Fibroblast of pulmonary artery (primary cell): ENCODE data around the gene DPY19L1.
A peak's percentile ranks its signal among the peaks of the same experiment; 100 is the strongest.
"Not testable (repeated sequence)": the region's sequence is repeated elsewhere in the genome, so short reads cannot be mapped to it uniquely, and the experiment has no call there.

Source experiments
- DNase-seq: peaks from one replicate; pipeline ENCODE4 v3.0.0-alpha.2; 2010; ENCODE audit warnings: low read depth
- H3K4me3 ChIP-seq: replicated peaks from 2 replicates; pipeline ENCODE4 v1.5.1; 2011; ENCODE audit warnings: low read depth, mild to moderate bottlenecking, control low read depth, low read length, moderate library complexity
- TF ChIP-seq, protein P1 (sequence below): IDR thresholded peaks from 2 replicates; pipeline ENCODE4 v1.5.1; 2011; ENCODE audit warnings: mild to moderate bottlenecking, control low read depth, low read length, inconsistent platforms; ENCODE audit errors: missing control alignments

DPY19L1 gene

DNA sequence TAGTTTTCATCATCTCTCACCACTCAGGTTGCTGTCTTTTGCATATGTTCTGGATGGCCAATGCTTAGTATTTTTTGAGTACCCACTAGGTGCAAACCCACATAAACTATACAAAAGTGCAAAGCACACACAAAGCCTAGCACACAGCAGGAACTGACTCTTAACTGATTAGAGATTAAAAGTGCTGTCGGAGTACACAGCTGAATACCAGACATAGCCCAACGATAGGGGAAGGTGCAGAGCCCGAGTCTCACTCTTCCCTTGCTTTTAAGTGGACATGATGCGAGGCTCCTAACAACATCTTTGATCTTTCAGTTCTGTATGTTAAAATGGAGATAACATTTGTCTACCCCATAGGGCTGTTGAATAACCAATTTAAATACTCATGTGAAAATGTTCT is 90.8 kb downstream of the DPY19L1 start:
- TF ChIP-seq, protein P1, sequence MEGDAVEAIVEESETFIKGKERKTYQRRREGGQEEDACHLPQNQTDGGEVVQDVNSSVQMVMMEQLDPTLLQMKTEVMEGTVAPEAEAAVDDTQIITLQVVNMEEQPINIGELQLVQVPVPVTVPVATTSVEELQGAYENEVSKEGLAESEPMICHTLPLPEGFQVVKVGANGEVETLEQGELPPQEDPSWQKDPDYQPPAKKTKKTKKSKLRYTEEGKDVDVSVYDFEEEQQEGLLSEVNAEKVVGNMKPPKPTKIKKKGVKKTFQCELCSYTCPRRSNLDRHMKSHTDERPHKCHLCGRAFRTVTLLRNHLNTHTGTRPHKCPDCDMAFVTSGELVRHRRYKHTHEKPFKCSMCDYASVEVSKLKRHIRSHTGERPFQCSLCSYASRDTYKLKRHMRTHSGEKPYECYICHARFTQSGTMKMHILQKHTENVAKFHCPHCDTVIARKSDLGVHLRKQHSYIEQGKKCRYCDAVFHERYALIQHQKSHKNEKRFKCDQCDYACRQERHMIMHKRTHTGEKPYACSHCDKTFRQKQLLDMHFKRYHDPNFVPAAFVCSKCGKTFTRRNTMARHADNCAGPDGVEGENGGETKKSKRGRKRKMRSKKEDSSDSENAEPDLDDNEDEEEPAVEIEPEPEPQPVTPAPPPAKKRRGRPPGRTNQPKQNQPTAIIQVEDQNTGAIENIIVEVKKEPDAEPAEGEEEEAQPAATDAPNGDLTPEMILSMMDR = no peak
- no peak overlapping the region for H3K4me3 ChIP-seq
- no peak for DNase-seq

DNA sequence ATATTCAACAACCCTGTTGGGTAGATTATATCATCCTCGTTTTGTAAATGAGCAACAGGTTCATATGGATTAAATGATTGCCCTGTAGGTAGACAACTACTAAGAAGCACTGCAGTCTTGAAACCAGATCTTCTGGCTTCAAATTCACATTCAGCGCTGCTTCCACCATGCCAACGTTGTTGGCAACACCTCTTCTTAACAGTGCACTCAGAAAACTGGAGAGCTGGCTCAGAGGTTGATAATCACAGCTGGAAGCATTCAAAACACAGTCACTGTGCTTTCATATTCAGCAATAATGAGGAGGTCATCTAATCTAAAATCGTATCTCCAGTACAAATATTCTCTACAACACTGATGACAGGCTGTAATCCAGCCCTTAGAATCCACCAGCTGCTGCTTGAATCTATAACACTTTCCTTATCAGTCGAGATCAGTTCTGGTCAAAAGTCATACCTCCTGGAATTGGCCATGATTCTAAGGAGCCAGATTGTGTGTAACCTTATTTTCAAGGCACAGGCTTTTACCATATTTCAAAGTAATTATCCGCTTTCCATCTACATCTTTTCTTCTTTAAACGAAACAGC is 91.3 kb downstream of the DPY19L1 start:
- not testable (repeated sequence) for DNase-seq, H3K4me3 ChIP-seq

DNA sequence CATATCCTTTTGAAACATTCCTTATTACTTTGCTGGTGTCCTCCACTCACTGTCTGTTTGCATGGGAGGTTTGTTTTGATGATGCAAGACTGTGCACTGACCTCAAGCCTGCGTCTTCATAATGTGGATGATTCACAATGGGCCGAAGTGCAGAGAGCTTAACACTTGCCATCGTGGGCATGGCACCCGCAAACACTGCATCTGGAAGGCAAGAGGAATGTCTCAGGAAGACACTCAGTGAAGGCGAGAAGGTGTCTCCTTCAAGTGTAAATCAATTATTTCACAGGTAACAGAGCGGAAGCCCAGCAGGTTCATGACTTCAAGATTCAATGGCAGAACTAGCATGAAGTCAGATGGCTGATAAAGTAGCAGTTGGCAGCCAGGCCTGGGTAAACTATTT is 98.1 kb downstream of the DPY19L1 start:
- DNase-seq = peak; percentile 94
- TF ChIP-seq, protein P1 = no peak
- H3K4me3 ChIP-seq = no peak overlapping the region

DNA sequence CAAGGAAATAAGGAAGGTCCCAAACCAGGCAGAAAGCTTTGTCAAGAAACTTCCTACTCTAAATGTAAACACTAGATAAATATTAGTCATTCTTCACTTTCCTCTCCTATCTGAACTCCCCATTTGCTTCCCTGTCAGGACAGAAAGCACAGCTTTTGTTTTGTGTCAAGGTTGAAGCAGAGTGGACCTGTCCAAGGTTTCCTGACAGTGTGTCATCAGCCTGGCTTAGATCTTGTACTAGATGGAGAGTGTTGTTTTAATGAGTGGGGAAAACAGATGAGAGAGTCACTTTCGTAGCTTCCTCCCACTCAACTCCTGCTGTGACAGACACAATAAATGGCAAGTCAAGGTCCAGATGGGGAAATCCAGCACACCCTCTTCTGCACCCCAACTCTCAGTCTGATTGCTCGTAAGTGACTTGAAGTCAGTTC is 101.5 kb downstream of the DPY19L1 start:
- peak; percentile 16 for DNase-seq
- H3K4me3 ChIP-seq = not testable (repeated sequence)

DNA sequence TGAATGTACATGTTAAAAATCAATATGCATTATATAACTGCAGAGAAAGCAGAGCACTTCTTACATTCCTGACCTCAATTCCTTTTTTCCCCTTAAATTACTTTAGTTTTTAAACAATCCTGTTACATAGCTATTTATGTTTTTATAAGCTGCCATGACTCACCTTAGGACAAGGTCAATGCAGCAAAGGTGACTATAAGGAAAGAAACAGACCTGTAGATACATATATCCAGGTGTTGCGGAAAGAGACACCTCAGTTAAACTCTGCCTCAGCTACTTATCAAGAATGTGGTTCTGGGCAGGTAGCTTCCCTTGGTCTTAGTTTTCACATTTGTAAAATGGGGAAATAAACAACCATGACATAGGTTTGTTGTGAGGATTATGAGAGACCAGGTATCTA is 105.5 kb downstream of the DPY19L1 start:
- TF ChIP-seq, protein P1 = no peak
- DNase-seq = no peak
- H3K4me3 ChIP-seq = no peak overlapping the region

DNA sequence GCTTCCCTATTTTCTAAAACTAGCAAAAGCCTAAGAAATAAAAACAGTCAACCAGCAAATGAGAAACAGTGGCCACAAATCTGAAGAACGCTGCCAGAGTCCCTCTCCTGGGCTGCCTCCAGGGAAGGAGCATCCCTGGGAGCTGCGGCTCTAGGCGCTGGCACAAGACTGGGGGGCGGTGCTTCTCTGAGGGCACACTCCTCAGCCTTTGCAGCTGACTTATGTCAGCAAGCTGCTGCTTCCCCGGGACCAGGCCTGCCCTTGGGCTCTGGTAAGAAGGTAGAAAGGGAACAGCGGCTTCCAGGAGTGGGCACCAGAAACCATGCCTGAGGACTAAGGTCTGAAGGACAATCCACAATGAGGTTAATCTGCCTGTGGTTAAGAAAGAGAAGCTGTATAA is 107.5 kb downstream of the DPY19L1 start:
- H3K4me3 ChIP-seq, DNase-seq: not testable (repeated sequence)

DNA sequence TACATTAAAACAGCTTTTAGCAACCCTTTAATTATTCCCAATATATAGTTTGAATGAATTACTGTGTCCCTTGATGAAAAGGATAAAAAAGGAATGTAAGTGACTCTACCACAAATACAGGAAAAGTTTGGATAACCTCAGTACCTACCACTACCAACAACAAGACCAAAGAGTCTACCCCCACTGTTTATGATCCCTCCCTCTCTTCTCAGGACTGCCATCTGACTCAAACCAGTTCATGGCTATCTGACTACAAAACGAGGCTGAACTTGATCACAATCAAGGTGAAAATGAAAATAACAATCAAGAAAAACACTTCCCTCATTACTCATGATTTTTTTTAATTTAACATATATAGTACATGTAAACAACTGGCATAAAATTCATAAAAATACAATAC is 108.7 kb downstream of the DPY19L1 start:
- no peak for DNase-seq
- H3K4me3 ChIP-seq = no peak overlapping the region
- TF ChIP-seq, protein P1 = no peak

DNA sequence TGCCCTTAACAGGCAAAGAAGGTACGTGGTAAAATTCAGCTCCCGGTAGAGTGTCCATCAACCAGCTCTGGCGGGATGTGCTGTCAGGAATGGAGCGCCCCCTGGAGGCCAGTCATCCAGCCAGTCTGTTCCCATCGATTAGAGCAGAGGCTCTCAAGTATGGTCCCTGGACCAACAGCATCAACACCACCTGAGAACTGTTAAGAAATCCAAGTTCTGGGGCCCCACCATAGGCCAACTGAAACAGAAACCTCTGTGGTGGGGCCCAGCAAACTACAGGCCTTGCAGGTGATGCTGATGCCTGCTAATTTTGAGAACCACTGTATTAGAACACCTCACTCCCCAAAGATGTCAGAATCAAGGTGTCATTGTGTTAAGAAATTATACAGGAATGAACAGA is 109.2 kb downstream of the DPY19L1 start:
- peak; percentile 15 for DNase-seq
- TF ChIP-seq, protein P1 = peak; percentile 41
- H3K4me3 ChIP-seq = no peak overlapping the region

DNA sequence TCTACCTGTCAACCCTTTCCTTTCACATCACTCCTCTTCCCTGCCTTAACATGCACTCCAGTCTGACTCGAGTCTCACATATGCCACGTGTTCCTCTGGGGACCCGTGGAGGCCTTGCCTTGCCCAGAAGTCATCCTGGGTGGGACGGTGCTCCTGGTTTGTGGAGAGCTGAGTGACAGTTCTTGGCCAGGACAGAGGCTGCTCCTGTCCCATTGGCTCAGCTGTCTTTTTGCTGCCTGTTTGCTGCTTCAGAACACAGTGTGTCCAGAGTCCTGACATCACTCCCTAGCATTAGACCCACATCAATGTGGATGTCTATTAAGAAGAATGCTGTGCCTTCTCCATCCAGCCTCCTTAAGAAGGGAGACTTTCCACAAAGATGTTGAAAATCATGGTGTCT is 116.8 kb downstream of the DPY19L1 start:
- not testable (repeated sequence) for H3K4me3 ChIP-seq, DNase-seq

DNA sequence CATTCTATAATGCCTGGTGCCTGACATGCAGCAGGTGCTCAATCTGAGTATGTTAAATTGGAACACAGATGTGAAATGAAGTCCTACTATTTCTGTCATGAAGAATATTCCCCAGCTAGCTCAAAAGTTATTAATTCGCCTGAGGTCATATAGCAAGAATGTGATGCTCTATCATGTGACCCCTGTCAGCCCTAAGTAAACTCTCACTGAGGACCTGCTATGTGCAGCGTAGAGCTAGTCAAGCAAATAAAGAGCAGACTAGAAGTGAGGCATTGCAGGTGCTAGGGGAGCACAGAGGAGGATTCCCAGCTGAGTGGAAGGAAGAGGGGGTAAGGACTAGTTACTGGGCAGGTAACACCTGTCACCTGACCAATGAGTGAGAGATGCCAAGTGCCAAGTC is 118.2 kb downstream of the DPY19L1 start:
- not testable (repeated sequence) for H3K4me3 ChIP-seq, DNase-seq

DNA sequence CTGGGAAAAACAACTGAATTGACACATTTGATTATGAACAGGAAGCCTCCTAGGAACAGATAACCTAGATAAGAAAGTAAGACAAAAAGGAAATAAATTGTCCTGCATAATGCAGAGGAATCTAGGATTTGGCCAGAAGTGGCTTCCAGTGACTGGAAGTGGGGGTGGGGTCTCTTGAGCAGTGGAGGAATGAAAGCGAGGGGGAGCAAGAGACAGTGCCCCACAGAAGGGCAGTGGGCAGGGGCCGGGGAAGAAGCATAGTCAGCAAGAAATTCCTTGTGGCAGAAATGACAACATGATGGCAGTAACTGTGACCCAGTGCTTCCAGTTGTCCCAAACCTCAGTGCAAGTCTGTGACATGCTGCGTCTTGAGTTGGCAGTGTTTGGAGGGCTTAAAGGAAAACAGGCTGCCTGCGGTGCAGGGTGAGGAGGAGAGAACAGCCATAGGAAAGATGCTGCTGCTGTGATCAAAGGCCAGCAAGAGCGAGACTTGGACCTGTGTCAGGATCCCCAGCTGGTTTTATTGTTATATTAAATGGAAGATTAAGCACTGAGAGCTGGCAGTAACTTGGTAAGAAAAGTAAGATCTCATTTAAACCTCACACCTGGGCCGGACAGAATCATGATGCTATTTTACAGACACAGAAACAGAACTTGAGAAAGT is 119.0 kb downstream of the DPY19L1 start:
- DNase-seq, H3K4me3 ChIP-seq: not testable (repeated sequence)

DNA sequence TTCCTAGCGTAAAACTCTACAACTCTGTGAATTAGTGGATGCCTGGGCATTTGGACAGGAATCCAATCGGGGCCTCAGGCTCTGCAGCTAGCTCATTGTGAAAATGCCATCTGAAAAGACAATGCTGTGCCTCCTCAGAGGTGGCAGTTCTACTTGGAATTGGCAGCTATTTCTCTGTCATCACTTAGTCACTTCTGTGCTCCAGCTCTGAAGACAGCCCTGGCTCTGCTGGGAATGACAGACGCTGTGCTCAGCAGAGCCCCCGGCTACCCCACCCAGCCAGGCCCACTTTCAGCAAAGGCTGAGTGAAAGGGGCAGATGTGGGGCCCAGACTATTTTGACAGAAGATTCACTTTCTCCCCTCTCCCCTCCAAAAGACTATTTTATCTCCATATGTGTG is 119.8 kb downstream of the DPY19L1 start:
- DNase-seq, H3K4me3 ChIP-seq: not testable (repeated sequence)
